Amniotic stem cell (primary cell): ENCODE data around the gene KLK2.

Experiments used
- DNase-seq: peaks from one replicate; lab custom pipeline; 2025; lab: John Stamatoyannopoulos, UW

The KLK2 gene

GRCh38 chr19:50873056-50873455 lies at the start of gene KLK2:
TSS of gene KLK2 (plus strand) at chr19:50873439. CDS start at chr19:50873474, 35 bp downstream.
- no peak for DNase-seq

- DNase-seq: no peak
Measured at GRCh38 chr19:50826492-50827240, 46.6 kb upstream of the KLK2 start.

GRCh38 chr19:50827476-50827875 lies 45.8 kb upstream of the KLK2 start:
- no peak for DNase-seq

GRCh38 chr19:50829801-50830200 lies 43.4 kb upstream of the KLK2 start:
- no peak for DNase-seq

- DNase-seq: no peak
Measured at GRCh38 chr19:50830266-50831025, 42.8 kb upstream of the KLK2 start.

GRCh38 chr19:50831026-50831396 lies 42.2 kb upstream of the KLK2 start:
- no peak for DNase-seq

- DNase-seq: no peak
Measured at GRCh38 chr19:50832666-50833065, 40.6 kb upstream of the KLK2 start.

- DNase-seq: no peak
Measured at GRCh38 chr19:50833117-50833801, 40.0 kb upstream of the KLK2 start, which contains the start of gene KLK15. TSS of gene KLK15 (minus strand) at chr19:50833574. CDS start at chr19:50831492, 2,082 bp downstream.

- no peak for DNase-seq
Measured at GRCh38 chr19:50833802-50834167, 39.5 kb upstream of the KLK2 start.

- no peak for DNase-seq
Measured at GRCh38 chr19:50835103-50835784, 38.0 kb upstream of the KLK2 start.

- no peak for DNase-seq
Measured at GRCh38 chr19:50835785-50836542, 37.3 kb upstream of the KLK2 start.

GRCh38 chr19:50836543-50837195 lies 36.6 kb upstream of the KLK2 start:
- DNase-seq: no peak

- DNase-seq: no peak
Measured at GRCh38 chr19:50837300-50837699, 35.9 kb upstream of the KLK2 start.

- no peak for DNase-seq
Measured at GRCh38 chr19:50838239-50838638, 35.0 kb upstream of the KLK2 start.

GRCh38 chr19:50839712-50840655 lies 33.3 kb upstream of the KLK2 start:
- no peak for DNase-seq

- DNase-seq: no peak
Measured at GRCh38 chr19:50842130-50842529, 31.1 kb upstream of the KLK2 start.

- DNase-seq: no peak
Measured at GRCh38 chr19:50843205-50843604, 30.0 kb upstream of the KLK2 start.

- DNase-seq: no peak
Measured at GRCh38 chr19:50843701-50844221, 29.5 kb upstream of the KLK2 start.

- DNase-seq: no peak
Measured at GRCh38 chr19:50844296-50844935, 28.8 kb upstream of the KLK2 start.
